SK-N-SH (cell line): ENCODE data around the gene A1BG. TPM values are rescaled to one million over a fixed set of nuclear protein-coding genes. Genes with fewer than 3 reads are reported as not detected.

ENCODE experiments used
- CTCF ChIA-PET: fragments of 300-600, 350-600 bp; formaldehyde crosslinking; extraction: SDS; loops from one replicate; lab custom pipeline; 2021; lab: Yijun Ruan, JAX
- POLR2A ChIA-PET: fragments of 350-600 bp; sonication (Branson Sonifier 250); formaldehyde crosslinking; extraction: SDS; loops from one replicate; lab custom pipeline; 2020; ENCODE audit warnings: antibody characterized with exemption, inconsistent platforms; lab: Yijun Ruan, JAX
- DNase-seq: peaks from one replicate; pipeline ENCODE4 v3.0.0; 2012
- H2AFZ ChIP-seq: fragments of 200-600 bp; sonication (generic); 2 replicates; pipeline ENCODE4 v1.8.1; 2016; ENCODE audit warnings: antibody characterized with exemption, mild to moderate bottlenecking, low read depth
- H3F3A ChIP-seq: fragments of 200-600 bp; sonication (generic); replicated peaks from 2 replicates; pipeline ENCODE3; 2016; ENCODE audit warnings: antibody characterized with exemption, mild to moderate bottlenecking; ENCODE audit not compliant: insufficient read depth
- H3K27ac ChIP-seq, 2 experiments: fragments of 200-500 bp in 1 of 2; fragments of 200-600 bp in 1 of 2; sonication (Bioruptor generic) in 1 of 2; sonication (generic), shearing (Covaris generic) in 1 of 2; 2 replicates each; pipeline versions ENCODE4 v1.5.1 to v1.6.1; 2014 to 2016; ENCODE audit warnings: low read depth in 2 of 2, inconsistent platforms in 1 of 2, low read length in 1 of 2, mild to moderate bottlenecking in 1 of 2, mixed read lengths in 1 of 2
- H3K27me3 ChIP-seq: fragments of 200-600 bp; sonication (generic), shearing (Covaris generic); 2 replicates; pipeline ENCODE4 v1.6.1; 2016; ENCODE audit warnings: mixed run types; ENCODE audit not compliant: insufficient read depth
- H3K36me3 ChIP-seq, 2 experiments: fragments of 200-500 bp in 1 of 2; fragments of 200-600 bp in 1 of 2; sonication (Bioruptor generic) in 1 of 2; sonication (generic) in 1 of 2; replicated peaks in 1 of 2; 2 replicates each; pipeline versions ENCODE3 to v1.5.1; 2014 to 2016; ENCODE audit warnings: low read length in 1 of 2, mild to moderate bottlenecking in 1 of 2; ENCODE audit not compliant: insufficient read depth in 2 of 2, control insufficient read depth in 1 of 2
- H3K4me1 ChIP-seq, 2 experiments: fragments of 200-500 bp in 1 of 2; fragments of 200-600 bp in 1 of 2; sonication (Bioruptor generic) in 1 of 2; sonication (generic), shearing (Covaris generic) in 1 of 2; 2 replicates each; pipeline versions ENCODE4 v1.5.1 to v1.6.1; 2014 to 2016; ENCODE audit warnings: low read depth in 1 of 2, low read length in 1 of 2, mixed run types in 1 of 2; ENCODE audit not compliant: insufficient read depth in 2 of 2, control insufficient read depth in 1 of 2
- H3K4me2 ChIP-seq: fragments of 200-600 bp; sonication (generic), shearing (Covaris generic); 2 replicates; pipeline ENCODE4 v1.6.1; 2017; ENCODE audit warnings: mixed run types
- H3K4me3 ChIP-seq, 2 experiments: fragments of 200-500 bp in 1 of 2; fragments of 200-600 bp in 1 of 2; sonication (Bioruptor generic) in 1 of 2; sonication (generic), shearing (Covaris generic) in 1 of 2; 2 replicates each; pipeline versions ENCODE4 v1.5.1 to v1.8.1; 2014 to 2016; ENCODE audit warnings: low read depth in 2 of 2, inconsistent platforms in 1 of 2, low read length in 1 of 2, mild to moderate bottlenecking in 1 of 2, mixed read lengths in 1 of 2, moderate library complexity in 1 of 2
- H3K79me2 ChIP-seq: fragments of 200-600 bp; sonication (generic); 2 replicates; pipeline ENCODE4 v1.8.1; 2017; ENCODE audit warnings: mild to moderate bottlenecking; ENCODE audit not compliant: insufficient read depth
- H3K9ac ChIP-seq: fragments of 200-600 bp; sonication (generic); 2 replicates; pipeline ENCODE4 v1.6.1; 2017; ENCODE audit warnings: mixed run types
- H3K9me2 ChIP-seq: fragments of 200-600 bp; sonication (generic); 2 replicates; pipeline ENCODE4 v1.6.1; 2017; ENCODE audit warnings: mixed run types
- H3K9me3 ChIP-seq: fragments of 200-600 bp; sonication (generic); 2 replicates; pipeline ENCODE4 v1.6.1; 2017; ENCODE audit warnings: mixed run types, mild to moderate bottlenecking, moderate library complexity
- H4K20me1 ChIP-seq: fragments of 200-600 bp; sonication (generic); 2 replicates; pipeline ENCODE4 v1.6.1; 2017; ENCODE audit warnings: mild to moderate bottlenecking, mixed run types; ENCODE audit not compliant: insufficient read depth
- POLR2AphosphoS5 ChIP-seq: IDR thresholded peaks from 2 replicates; pipeline ENCODE4 v1.6.1; 2012; ENCODE audit warnings: low read depth, low read length
- RCOR1 ChIP-seq: fragments of 150-350 bp; IDR thresholded peaks from 2 replicates; pipeline ENCODE4 v1.6.1; 2017; ENCODE audit warnings: antibody characterized with exemption, low read length
- RXRA ChIP-seq: IDR thresholded peaks from 2 replicates; pipeline ENCODE4 v1.4.0; 2012; ENCODE audit warnings: low read depth, mild to moderate bottlenecking, borderline replicate concordance
- SMC3 ChIP-seq: IDR thresholded peaks from 2 replicates; pipeline ENCODE4 v1.6.1; 2012; ENCODE audit warnings: low read depth, low read length, improper control_type of control experiment
- TCF12 ChIP-seq: IDR thresholded peaks from 2 replicates; pipeline ENCODE4 v1.4.0; 2012
- TEAD4 ChIP-seq: IDR thresholded peaks from 2 replicates; pipeline ENCODE4 v1.4.0; 2012; ENCODE audit warnings: mild to moderate bottlenecking, borderline replicate concordance; ENCODE audit not compliant: insufficient read depth
- WGBS: methylation state at CpG from one replicate; pipeline ENCODE4 v1.1.6; 2017; ENCODE audit warnings: low lambda C conversion rate; 5-methylcytosine and 5-hydroxymethylcytosine counted together
- polyA plus RNA-seq, 3 experiments: library from polyadenylated mRNA; depleted of rRNA; stranded (reverse); fragments of >200 nt; gene quantifications; 2 replicates each; pipeline ENCODE4 v1.2.3, GENCODE V29; 2012
- TF ChIP-seq, protein P1 (sequence below): IDR thresholded peaks from 2 replicates; pipeline ENCODE4 v1.4.0; 2012; ENCODE audit warnings: low read depth, borderline replicate concordance

Gene A1BG
- polyA plus RNA-seq, 1 of the 3 experiments (the other 2 are of a cell fraction), result 62.6 TPM

DNA sequence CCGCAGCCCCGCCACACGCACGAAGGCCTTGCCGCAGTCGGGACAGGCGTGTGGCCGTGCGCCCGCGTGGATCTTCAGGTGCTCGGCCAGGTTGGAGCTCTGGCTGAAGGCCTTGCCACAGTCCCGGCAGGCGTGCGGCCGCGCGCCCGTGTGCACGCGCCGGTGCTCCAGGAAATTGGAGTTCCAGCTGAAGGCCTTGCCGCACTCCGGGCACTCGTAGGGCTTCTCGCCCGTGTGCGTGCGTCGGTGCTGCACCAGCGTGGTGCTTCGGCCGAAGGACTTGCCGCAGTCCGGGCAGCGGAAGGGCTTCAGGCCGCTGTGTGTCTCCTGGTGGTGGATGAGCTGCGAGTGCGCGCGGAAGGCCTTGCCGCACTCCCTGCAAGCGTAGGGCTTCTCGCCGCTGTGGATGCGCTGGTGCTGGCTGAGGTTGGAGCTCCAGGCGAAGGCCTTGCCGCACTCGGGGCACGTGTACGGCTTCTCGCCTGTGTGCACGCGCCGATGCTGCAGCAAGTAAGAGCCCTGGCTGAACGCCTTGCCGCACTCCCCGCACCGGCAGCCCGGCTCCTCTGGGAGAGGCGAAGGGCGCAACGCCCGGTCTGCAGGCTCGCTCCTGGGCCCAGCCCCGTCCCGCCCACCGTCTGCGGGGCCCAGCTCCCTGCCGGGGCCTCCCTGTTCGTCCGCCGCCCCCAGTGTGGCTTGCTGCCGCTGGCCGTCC, 3.6 kb upstream of the A1BG start (continued):
- TF ChIP-seq, protein P1, sequence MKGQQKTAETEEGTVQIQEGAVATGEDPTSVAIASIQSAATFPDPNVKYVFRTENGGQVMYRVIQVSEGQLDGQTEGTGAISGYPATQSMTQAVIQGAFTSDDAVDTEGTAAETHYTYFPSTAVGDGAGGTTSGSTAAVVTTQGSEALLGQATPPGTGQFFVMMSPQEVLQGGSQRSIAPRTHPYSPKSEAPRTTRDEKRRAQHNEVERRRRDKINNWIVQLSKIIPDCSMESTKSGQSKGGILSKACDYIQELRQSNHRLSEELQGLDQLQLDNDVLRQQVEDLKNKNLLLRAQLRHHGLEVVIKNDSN, result no peak
- TF ChIP-seq RXRA (no peak), POLR2AphosphoS5 (no peak), TEAD4 (no peak), TCF12 (no peak)
- TF ChIP-seq, all 33 proteins: peak for 0

DNA sequence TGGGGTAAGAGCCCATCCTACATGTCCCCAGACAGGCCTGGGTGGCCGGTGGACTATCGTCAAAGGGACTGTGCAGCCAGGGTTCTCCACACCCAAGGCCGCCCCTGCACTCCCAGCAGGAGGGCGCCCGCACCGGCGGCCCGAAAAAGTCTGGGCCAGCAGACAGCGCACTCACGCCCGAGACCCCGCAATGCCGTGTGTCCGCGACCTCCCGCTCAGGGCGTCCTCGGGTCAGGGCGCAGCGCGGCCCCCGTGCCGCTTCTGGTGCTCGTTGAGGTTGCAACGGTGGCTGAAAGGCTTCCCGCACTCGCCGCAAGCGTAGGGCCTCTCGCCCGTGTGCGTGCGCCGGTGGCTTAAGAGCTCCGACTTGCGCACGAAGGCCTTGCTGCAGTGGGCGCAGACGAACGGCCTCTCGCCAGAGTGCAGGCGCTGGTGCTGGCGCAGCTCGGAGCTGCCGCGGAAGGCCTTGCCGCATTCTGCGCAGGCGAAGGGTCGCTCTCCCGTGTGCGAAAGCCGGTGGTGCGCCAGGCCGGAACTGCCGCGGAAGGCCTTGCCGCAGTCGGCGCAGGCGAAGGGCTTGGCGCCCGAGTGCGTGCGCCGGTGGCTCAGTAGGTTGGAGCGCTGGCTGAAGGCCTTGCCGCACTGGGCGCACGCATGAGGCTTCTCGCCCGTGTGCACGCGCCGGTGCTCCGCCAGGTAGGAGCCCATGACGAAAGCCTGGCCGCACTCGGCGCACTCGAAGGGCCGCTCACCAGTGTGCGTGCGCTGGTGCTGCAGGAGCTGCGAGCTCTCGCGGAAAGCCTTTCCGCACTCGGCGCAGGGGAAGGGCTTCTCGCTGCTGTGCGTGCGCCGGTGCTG, 2.8 kb upstream of the A1BG start:
- Histone ChIP-seq H3K27me3 (no peaks in the 10 kb centered on the region), H3K9me3 (no peaks in the 10 kb centered on the region), H4K20me1 (no peaks in the 10 kb centered on the region), H2AFZ (no peak overlapping the region), H3K9me2 (no peaks in the 10 kb centered on the region), H3K4me2 (no peak overlapping the region), H3F3A (peaks cover 6% of the 10 kb centered on the region), H3K4me3 (no peak overlapping the region), H3K4me1 (peaks cover 0 to 2% of the 10 kb centered on the region in 2 experiments; a peak in 2 of 4 replicates)
- ChIA-PET CTCF (no interaction called here), POLR2A (no interaction called here)
- WGBS, result 96% methylated on average over 50 of the region's 94 CpGs
- no peak for DNase-seq
- TF ChIP-seq SMC3 (no peak), RCOR1 (no peak)
- TF ChIP-seq, all 33 proteins: peak for 0
- Histone ChIP-seq H3K9ac (no peak overlapping the region), H3K79me2 (peaks cover under 1% of the 10 kb centered on the region; the same call in 1 of the 2 replicates), H3K27ac (no peak overlapping the region), H3K36me3 (no peaks in the 10 kb centered on the region)

DNA sequence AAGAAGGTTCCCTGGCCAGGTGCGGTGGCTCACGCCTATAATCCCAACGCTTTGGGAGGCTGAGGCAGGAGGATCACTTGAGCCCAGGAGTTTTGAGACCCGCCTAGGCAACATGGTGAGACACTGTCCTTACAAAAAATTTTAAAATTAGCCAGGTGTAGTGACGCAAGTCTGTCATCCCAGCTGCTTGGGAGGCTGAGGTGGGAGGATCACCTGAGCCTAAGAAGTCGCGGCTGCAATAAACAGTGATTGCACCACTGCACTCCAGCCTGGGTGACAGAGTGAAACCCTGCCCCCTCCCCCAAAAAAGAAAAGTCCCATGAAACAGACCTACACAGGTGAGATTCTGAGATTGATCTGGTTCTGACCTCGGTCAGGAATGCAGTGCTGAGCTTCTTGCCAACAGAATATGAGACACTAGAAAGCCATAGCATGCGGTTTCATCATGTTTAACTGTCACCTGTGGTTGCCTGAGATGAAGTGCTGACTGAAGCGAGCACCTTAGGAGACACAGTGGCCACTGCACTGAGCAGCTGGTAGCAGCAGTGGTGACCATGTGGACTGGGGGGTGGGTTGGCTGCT, 2.0 kb upstream of the A1BG start:
- DNase-seq, result no peak
- POLR2A ChIA-PET, result interaction anchor here (1.4 to 3.6 kb wide), 2 partner anchors 7 to 9 kb away, joined by 3 to 18 read pairs; partner anchors contain the start of gene ZNF497
- no peak overlapping the region for H3K27ac ChIP-seq
- no peak overlapping the region for H3K4me2 ChIP-seq
- H2AFZ ChIP-seq, result no peak overlapping the region
- no peak for TF ChIP-seq TEAD4
- no peak for TF ChIP-seq RXRA
- TF ChIP-seq, all 33 proteins: peak for 0
- Histone ChIP-seq H3K9ac (no peak overlapping the region), H3F3A (peaks cover 5% of the 10 kb centered on the region), H3K27me3 (no peaks in the 10 kb centered on the region), H3K9me3 (no peaks in the 10 kb centered on the region), H3K4me1 (no peaks in the 10 kb centered on the region), H3K36me3 (peaks cover 0 to 2% of the 10 kb centered on the region in 2 experiments), H4K20me1 (no peaks in the 10 kb centered on the region), H3K4me3 (no peak overlapping the region), H3K79me2 (peaks cover 4% of the 10 kb centered on the region; the same call in 1 of the 2 replicates), H3K9me2 (no peaks in the 10 kb centered on the region)
- 97% methylated on average over 9 of the region's 10 CpGs for WGBS
- CTCF ChIA-PET, result no interaction called here
